Neural progenitor cell (in vitro differentiated cells): Measurements from ENCODE around the gene PSMA1.

Experiments
- CTCF ChIP-seq: fragments of 200-600 bp; sonication (generic); IDR thresholded peaks from 2 replicates; pipeline ENCODE4 v1.5.1; 2017; ENCODE audit warnings: antibody characterized with exemption, mild to moderate bottlenecking
- EZH2 ChIP-seq: fragments of 200-600 bp; sonication (generic); IDR thresholded peaks from 2 replicates; pipeline ENCODE4 v1.6.1; 2017; ENCODE audit warnings: antibody characterized with exemption, mild to moderate bottlenecking, moderate library complexity
- EZH2phosphoT487 ChIP-seq: fragments of 200-600 bp; sonication (generic); IDR thresholded peaks from 2 replicates; pipeline ENCODE4 v1.6.1; 2017; ENCODE audit warnings: antibody characterized with exemption

DNA sequence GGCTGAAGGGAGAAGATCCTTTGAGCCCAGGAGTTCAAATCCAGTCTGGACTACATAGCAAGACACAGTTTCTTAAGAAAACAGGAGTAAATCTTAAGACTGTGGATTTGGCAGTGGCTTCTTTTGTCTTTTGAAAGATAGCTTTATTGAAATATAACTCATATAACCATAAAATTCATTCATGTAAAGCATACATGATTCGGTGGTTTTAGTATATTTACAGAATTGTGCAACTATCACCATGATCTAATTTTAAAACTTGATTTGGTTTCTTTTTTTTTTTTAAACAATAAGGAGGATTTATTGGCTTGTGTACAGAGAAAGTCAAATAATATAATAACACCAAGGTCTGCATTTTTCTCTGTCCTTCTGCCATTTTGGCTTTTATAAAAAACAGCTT is 23.1 kb upstream of the PSMA1 start:
- TF ChIP-seq CTCF = no peak
- TF ChIP-seq EZH2phosphoT487 = no peak
- no peak for TF ChIP-seq EZH2
